ENCODE measurements around the gene RABGAP1L.

RABGAP1L gene

GRCh38 chr1:174916846-174917245 is 757.5 kb downstream of the RABGAP1L start:
- Histone ChIP-seq H3K4me1 (no peaks in the 10 kb centered on the region), H3K4me2 (ENCODE audit: low read length) (no peak overlapping the region), H3K9ac (no peak overlapping the region), H3K36me3 (ENCODE audit: control insufficient read depth, insufficient read depth, low read length) (no peaks in the 10 kb centered on the region), H3K9me3 (ENCODE audit: control insufficient read depth, low read length) (no peaks in the 10 kb centered on the region), H3K4me3 (ENCODE audit: low read depth, low read length) (no peak overlapping the region), H3K79me2 (no peaks in the 10 kb centered on the region), H3K27ac (no peak overlapping the region), H3K27me3 (ENCODE audit: control insufficient read depth, insufficient read depth, low read length) (no peaks in the 10 kb centered on the region), H2AFZ (no peak overlapping the region)
- TF ChIP-seq, protein P1, sequence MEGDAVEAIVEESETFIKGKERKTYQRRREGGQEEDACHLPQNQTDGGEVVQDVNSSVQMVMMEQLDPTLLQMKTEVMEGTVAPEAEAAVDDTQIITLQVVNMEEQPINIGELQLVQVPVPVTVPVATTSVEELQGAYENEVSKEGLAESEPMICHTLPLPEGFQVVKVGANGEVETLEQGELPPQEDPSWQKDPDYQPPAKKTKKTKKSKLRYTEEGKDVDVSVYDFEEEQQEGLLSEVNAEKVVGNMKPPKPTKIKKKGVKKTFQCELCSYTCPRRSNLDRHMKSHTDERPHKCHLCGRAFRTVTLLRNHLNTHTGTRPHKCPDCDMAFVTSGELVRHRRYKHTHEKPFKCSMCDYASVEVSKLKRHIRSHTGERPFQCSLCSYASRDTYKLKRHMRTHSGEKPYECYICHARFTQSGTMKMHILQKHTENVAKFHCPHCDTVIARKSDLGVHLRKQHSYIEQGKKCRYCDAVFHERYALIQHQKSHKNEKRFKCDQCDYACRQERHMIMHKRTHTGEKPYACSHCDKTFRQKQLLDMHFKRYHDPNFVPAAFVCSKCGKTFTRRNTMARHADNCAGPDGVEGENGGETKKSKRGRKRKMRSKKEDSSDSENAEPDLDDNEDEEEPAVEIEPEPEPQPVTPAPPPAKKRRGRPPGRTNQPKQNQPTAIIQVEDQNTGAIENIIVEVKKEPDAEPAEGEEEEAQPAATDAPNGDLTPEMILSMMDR (IDR thresholded peaks at IDR 0.05), result no peak

- H3K4me1 ChIP-seq, result no peaks in the 10 kb centered on the region
- H3K27ac ChIP-seq, result no peak overlapping the region
- H3K36me3 ChIP-seq (ENCODE audit: control insufficient read depth, insufficient read depth, low read length), result no peaks in the 10 kb centered on the region
- H3K9ac ChIP-seq, result no peak overlapping the region
- H3K4me3 ChIP-seq (ENCODE audit: low read depth, low read length), result no peak overlapping the region
- H3K27me3 ChIP-seq (ENCODE audit: control insufficient read depth, insufficient read depth, low read length), result no peaks in the 10 kb centered on the region
- H3K79me2 ChIP-seq, result no peaks in the 10 kb centered on the region
- H3K4me2 ChIP-seq (ENCODE audit: low read length), result no peak overlapping the region
- no peaks in the 10 kb centered on the region for H3K9me3 ChIP-seq (ENCODE audit: control insufficient read depth, low read length)
- TF ChIP-seq, protein P1 (IDR thresholded peaks at IDR 0.05), result no peak
- no peak overlapping the region for H2AFZ ChIP-seq
Measured at GRCh38 chr1:174920093-174920492, 760.8 kb downstream of the RABGAP1L start.

GRCh38 chr1:174922121-174922520 is 762.8 kb downstream of the RABGAP1L start:
- no peaks in the 10 kb centered on the region for H3K36me3 ChIP-seq (ENCODE audit: control insufficient read depth, insufficient read depth, low read length)
- no peak overlapping the region for H2AFZ ChIP-seq
- H3K9me3 ChIP-seq (ENCODE audit: control insufficient read depth, low read length), result no peaks in the 10 kb centered on the region
- H3K4me1 ChIP-seq, result no peaks in the 10 kb centered on the region
- no peak overlapping the region for H3K4me2 ChIP-seq (ENCODE audit: low read length)
- H3K9ac ChIP-seq, result no peak overlapping the region
- TF ChIP-seq, protein P1 (IDR thresholded peaks at IDR 0.05), result no peak
- H3K79me2 ChIP-seq, result no peaks in the 10 kb centered on the region
- no peak overlapping the region for H3K27ac ChIP-seq
- H3K4me3 ChIP-seq (ENCODE audit: low read depth, low read length), result no peak overlapping the region
- H3K27me3 ChIP-seq (ENCODE audit: control insufficient read depth, insufficient read depth, low read length), result no peaks in the 10 kb centered on the region

DNA sequence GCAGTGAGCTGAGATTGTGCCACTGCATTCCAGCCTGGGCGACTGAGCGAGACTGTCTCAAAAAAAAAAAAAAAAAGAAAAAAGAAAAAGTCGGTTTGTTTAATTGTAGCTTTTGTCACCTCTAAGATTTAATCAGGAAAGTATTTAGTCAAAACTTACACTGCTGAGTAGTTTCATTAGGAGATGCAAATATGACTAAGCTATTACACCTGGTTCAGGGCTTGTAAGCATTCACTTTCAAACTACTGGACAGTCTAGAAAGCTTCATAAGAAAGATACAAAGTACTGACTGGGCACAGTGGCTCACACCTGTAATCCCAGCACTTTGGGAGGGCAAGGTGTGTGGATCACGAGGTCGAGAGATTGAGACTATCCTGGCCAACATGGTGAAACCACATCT is 764.5 kb downstream of the RABGAP1L start:
- Histone ChIP-seq H2AFZ (no peak overlapping the region), H3K4me3 (ENCODE audit: low read depth, low read length) (no peak overlapping the region), H3K79me2 (no peaks in the 10 kb centered on the region), H3K4me1 (no peaks in the 10 kb centered on the region), H3K9ac (no peak overlapping the region), H3K27ac (no peak overlapping the region), H3K9me3 (ENCODE audit: control insufficient read depth, low read length) (no peaks in the 10 kb centered on the region), H3K27me3 (ENCODE audit: control insufficient read depth, insufficient read depth, low read length) (no peaks in the 10 kb centered on the region), H3K36me3 (ENCODE audit: control insufficient read depth, insufficient read depth, low read length) (no peaks in the 10 kb centered on the region), H3K4me2 (ENCODE audit: low read length) (no peak overlapping the region)
- TF ChIP-seq, protein P1 (IDR thresholded peaks at IDR 0.05), result no peak

GRCh38 chr1:174928541-174928940 is 769.2 kb downstream of the RABGAP1L start:
- H2AFZ ChIP-seq, result no peak overlapping the region
- no peaks in the 10 kb centered on the region for H3K79me2 ChIP-seq
- no peaks in the 10 kb centered on the region for H3K4me1 ChIP-seq
- no peak overlapping the region for H3K4me3 ChIP-seq (ENCODE audit: low read depth, low read length)
- no peaks in the 10 kb centered on the region for H3K36me3 ChIP-seq (ENCODE audit: control insufficient read depth, insufficient read depth, low read length)
- no peak overlapping the region for H3K9ac ChIP-seq
- TF ChIP-seq, protein P1 (IDR thresholded peaks at IDR 0.05), result no peak
- H3K4me2 ChIP-seq (ENCODE audit: low read length), result no peak overlapping the region
- H3K27ac ChIP-seq, result no peak overlapping the region
- H3K9me3 ChIP-seq (ENCODE audit: control insufficient read depth, low read length), result no peaks in the 10 kb centered on the region
- H3K27me3 ChIP-seq (ENCODE audit: control insufficient read depth, insufficient read depth, low read length), result no peaks in the 10 kb centered on the region
